Motor neuron (in vitro differentiated cells): ENCODE results near the gene ST7. TPM values are rescaled to one million over a fixed set of nuclear protein-coding genes. Genes with fewer than 3 reads are reported as not detected.

ENCODE experiments used
- ATAC-seq, 8 experiments: fragments of 200-7000 bp; cut with Tn5 transposase; replicated peaks in 6 of 8; 2 replicates each; pipeline ENCODE4 v1.8.0; 2021; ENCODE audit warnings: mild to moderate bottlenecking in 8 of 8, moderate library complexity in 8 of 8
- H3K27ac ChIP-seq, 2 donors: fragments of 250-450 bp; sonication (Bioruptor Pico); 2 replicates each; pipeline ENCODE4 v1.9.0; 2021; ENCODE audit warnings: antibody characterized with exemption in 2 of 2, mild to moderate bottlenecking in 2 of 2, moderate library complexity in 1 of 2
- H3K4me1 ChIP-seq, 2 donors: fragments of 250-450 bp; sonication (Bioruptor Pico); replicated peaks in 1 of 2; 2 replicates each; pipeline ENCODE4 v1.6.1; 2021; ENCODE audit warnings: antibody characterized with exemption in 2 of 2, mild to moderate bottlenecking in 2 of 2, moderate library complexity in 1 of 2
- H3K4me3 ChIP-seq, 5 donors: fragments of 250-450 bp; sonication (Bioruptor Pico); 2 replicates each; pipeline ENCODE4 v1.9.0; 2021; ENCODE audit warnings: antibody characterized with exemption in 5 of 5, mild to moderate bottlenecking in 5 of 5, moderate library complexity in 4 of 5
- WGBS, 10 experiments: fragments of 450-650 bp; shearing (Covaris generic); methylation state at CpG; one replicate each; pipeline ENCODE4 v1.0.0; 2022; 5-methylcytosine and 5-hydroxymethylcytosine counted together
- in situ Hi-C, 9 experiments: fragments of 400-800 bp; cut with MboI; loops; one replicate each; pipeline ENCODE4 v1.15.0; 2021; ENCODE audit warnings: low sequenced_read_pairs in 9 of 9, low pct_unique_long_range_greater_than_20kb in 2 of 9; ENCODE audit not compliant: unreplicated experiment in 9 of 9
- total RNA-seq, 8 experiments: library from RNA; unstranded; fragments of 300-600 nt; gene quantifications; 2 replicates each; pipeline versions ENCODE4 v1.2.3 to v1.2.4, GENCODE V29; 2022

ST7 gene
- total RNA-seq, 8 experiments from 2014 or later: 20.6 to 55.5 (median 42.4) TPM

DNA sequence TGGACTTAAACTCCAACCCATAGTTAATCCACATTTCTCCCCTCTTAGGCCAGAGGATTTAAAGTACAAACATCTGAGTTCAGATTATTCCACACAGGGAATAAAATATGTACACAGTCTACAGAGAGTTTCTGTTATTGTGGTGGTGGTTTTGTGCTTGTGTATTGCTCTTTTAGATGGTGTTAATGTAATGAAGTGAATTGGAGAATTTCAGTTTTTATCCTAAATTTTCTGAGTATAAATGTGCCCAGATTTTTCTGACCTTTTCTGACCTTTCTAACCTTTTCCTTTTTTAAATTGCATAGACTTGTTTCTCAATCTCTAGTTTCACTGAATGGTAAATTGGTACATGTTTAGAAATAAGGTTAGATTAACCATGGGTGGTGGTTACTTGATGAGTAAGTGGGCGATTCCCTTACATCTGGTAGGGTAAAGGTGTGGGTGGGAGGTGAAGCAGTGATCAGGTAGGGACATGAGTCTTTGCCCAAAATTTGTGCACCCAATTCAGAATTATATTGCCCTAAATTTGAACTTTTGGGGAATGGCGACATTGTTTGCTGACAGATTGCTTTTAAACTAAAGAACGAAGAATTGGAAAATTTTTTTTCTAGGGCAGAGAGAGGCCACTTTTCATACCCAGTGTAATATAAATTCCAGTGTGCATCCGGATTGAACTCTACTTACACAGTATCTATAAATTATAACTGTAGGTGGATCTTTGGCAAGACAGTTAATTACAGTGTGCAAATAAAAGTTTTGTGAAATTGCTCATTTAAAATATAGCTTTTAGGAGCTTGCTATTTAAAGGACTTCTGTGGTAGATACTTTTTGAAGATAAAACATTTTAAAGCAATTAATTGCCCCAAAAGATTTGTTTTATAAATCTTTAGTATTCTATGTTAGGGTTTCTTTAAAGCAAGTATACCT is 62.2 kb downstream of the ST7 start:
- no peak for ATAC-seq
- Histone ChIP-seq H3K4me3 (peak overlapping the region in 1 of 5 donors; percentile 14), H3K27ac (no peak overlapping the region), H3K4me1 (peaks cover 5 to 26% of the 10 kb centered on the region in 2 donors)
- 72 to 100% (median 92%) methylated on average over 1 to 4 of the region's 4 CpGs; no CpG with 5 or more reads in 1 of the 10 experiments for WGBS, 10 experiments
- in situ Hi-C loops: loop anchor here in 2 of 9 experiments (25.0 kb wide), 1 partner anchor 97 kb away; no protein-coding TSS in a partner anchor

DNA sequence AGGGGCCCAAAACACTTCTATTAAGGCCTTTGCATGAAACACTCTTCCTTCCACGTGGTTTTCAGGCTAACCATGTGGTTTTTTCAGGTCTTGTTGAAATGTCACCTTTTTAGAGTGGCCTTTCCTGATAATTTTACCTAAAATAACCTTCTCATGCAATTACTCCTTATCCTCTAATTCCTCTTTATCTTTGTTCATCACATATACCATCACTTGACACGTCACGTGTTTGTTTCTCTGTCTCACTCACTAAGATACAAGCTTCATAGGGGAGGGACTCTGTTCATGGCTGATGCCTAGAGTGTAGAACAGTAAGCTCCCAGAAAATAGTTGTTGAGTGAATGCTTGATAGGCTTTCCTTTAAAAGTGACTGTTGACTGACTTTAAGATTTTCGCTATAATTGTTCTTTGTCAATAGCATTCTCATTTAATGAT is 63.7 kb downstream of the ST7 start:
- ATAC-seq: no peak
- 59 to 100% (median 92%) methylated on average over 1 to 4 of the region's 4 CpGs for WGBS, 10 experiments
- no peak overlapping the region for H3K27ac ChIP-seq
- in situ Hi-C loops: loop anchor here in 2 of 9 experiments (25.0 kb wide), 1 partner anchor 95 kb away; no protein-coding TSS in a partner anchor
- H3K4me3 ChIP-seq: no peak overlapping the region
- H3K4me1 ChIP-seq: peaks cover 5 to 26% of the 10 kb centered on the region in 2 donors

DNA sequence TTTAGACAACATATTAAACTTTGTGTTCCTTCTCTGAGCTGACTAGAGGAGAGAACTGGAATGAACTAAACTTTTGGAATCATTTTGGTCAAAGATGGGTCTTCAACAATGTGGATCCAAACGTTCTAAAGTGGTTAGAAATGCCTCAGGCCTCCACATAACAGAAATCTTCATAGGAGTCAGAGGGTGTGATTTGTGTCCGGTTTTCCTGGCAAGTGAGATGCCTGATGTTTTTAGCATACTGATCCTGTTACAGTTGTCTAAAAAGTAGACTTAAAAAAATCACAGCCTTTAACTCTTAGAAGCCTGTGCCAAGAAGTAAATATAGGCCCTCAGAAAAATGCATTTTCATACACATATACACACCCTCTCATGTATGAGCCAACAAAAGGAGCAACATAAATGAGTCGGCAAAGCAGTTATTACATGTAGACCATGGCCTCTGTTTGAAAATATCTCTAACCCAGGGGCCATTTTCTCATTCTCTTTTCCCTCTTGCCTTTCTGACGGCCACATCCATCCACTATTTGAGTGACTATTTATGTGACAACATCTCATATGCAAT is 64.5 kb downstream of the ST7 start:
- in situ Hi-C loops: loop anchor here in 2 of 9 experiments (25.0 kb wide), 1 partner anchor 95 kb away; no protein-coding TSS in a partner anchor
- WGBS, 10 experiments: 0 to 100% (median 69%) methylated on average over 1 to 3 of the region's 4 CpGs; no CpG with 5 or more reads in 1 of the 10 experiments
- peaks cover 5 to 26% of the 10 kb centered on the region in 2 donors for H3K4me1 ChIP-seq
- H3K4me3 ChIP-seq: no peak overlapping the region
- peak in 3 of 8 experiments; percentile 6 to 30 (median 23) for ATAC-seq
- H3K27ac ChIP-seq: no peak overlapping the region

DNA sequence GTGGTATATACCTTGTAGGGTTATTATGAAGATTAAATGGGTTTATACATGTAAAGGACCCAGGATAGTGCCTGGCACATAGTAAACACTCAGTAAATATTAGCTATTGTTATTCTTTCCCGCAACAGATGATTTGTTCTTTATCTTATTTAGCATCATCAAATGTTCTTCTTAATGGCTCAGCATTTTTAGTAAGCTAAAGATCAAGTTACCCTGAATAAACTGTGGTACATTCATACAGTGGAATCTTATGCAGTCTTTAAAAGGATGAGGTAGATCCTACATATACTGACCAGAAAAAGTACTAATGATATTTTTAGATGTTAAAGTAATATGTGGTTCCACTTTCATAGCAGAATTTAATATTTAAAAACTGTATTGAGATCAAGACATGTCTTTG is 65.4 kb downstream of the ST7 start:
- 71 to 100% (median 100%) methylated on average over 1 of the region's 1 CpG; no CpG with 5 or more reads in 1 of the 10 experiments for WGBS, 10 experiments
- Histone ChIP-seq H3K27ac (no peak overlapping the region), H3K4me1 (peaks cover 5 to 29% of the 10 kb centered on the region in 2 donors), H3K4me3 (no peak overlapping the region)
- in situ Hi-C loops: loop anchor here in 2 of 9 experiments (25.0 kb wide), 1 partner anchor 94 kb away; no protein-coding TSS in a partner anchor
- ATAC-seq: no peak

DNA sequence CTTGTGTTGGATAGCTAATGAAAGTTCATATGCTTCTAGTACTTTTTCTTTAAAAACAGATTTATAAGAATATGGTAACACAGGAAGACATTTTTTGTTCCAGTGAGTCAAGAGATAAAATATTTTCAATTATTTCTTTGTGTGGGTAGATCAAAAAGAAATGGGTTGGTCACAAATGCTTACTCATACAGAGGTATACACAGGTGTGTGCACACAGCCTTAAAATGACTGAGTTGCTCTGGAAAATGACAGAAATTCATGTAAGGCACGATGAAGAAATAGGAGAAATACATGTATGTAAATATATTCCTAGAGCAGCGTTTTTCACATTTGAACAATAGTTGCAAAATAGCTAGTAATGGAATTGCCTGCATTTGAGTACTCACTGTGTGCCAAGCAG is 66.0 kb downstream of the ST7 start:
- in situ Hi-C loops: loop anchor here in 2 of 9 experiments (25.0 kb wide), 1 partner anchor 93 kb away; no protein-coding TSS in a partner anchor
- WGBS, 10 experiments: 0 to 86% (median 33%) methylated on average over 1 to 2 of the region's 2 CpGs; no CpG with 5 or more reads in 1 of the 10 experiments
- Histone ChIP-seq H3K27ac (peak overlapping the region; percentile 87 to 98), H3K4me3 (peak overlapping the region; percentile 40 to 71 (median 57)), H3K4me1 (peaks cover 5 to 27% of the 10 kb centered on the region in 2 donors)
- ATAC-seq: no peak

DNA sequence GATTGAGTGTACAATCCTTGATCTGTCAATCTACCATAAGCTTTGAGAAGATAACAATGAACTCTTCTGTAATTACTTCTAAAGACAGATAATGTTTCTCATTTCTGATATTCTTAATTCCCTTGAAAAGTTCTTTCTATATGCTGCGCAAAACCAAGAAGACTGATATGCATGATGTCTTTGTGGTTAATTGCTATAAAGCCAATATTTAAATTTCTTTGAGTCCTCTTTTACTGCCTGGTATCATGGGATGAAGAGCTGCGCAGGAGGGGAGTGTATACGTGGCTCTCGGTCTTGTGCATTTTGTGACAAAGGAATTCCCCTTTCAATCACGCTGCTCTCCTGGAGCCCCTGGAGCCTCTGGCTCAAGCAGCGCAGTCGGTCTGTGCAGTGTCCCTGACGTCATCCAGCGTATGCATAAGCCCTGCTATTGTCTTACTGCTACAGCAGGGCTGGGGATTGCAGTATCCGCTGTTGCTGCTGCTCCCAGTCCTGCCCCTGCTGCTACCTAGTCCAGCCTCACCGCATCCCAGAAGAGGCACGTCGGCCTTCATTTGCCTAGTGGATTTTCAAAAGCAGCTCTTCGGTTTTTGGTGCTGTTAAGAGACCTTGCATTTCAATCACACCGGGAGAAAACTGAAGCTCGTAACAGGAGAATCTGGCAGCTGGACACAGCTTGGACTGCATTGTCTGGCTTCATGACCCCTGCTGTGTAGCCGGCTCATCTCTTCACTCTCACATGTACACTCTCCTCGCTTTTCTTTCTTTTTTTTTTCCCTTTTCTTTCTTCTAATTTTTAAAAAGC is 66.7 kb downstream of the ST7 start:
- ATAC-seq: peak; percentile 88 to 100 (median 100)
- Histone ChIP-seq H3K4me3 (peak overlapping the region; percentile 40 to 71 (median 57)), H3K4me1 (peaks cover 0 to 24% of the 10 kb centered on the region in 2 donors), H3K27ac (peak overlapping the region; percentile 87 to 98)
- in situ Hi-C loops: loop anchor here in 2 of 9 experiments (25.0 kb wide), 1 partner anchor 92 kb away; no protein-coding TSS in a partner anchor
- 0 to 24% (median 10%) methylated on average over 2 to 12 of the region's 18 CpGs for WGBS, 10 experiments

DNA sequence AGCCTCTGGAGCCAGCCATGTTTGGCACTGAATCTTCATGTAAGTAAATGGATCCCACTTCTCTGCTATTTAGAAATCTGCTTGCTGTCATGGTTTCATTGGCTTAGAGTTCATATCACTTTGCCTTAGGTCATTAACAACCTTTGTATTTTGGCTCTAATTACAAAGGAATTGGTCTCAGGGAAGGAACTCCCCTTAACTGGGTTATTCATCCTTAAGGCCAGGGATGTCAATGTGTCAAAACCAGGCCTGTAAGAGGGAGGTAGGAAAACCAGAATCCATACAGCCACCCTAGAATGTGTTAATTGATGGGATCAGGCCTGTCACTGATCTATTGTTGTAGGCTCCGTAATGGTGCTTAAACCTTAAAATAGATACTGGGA is 67.3 kb downstream of the ST7 start:
- peak; percentile 2 to 27 (median 11) for ATAC-seq
- 0 to 43% (median 0%) methylated on average over 1 of the region's 1 CpG; no CpG with 5 or more reads in 4 of the 10 experiments for WGBS, 10 experiments
- Histone ChIP-seq H3K4me3 (peak overlapping the region; percentile 40 to 71 (median 57)), H3K4me1 (peaks cover 0 to 26% of the 10 kb centered on the region in 2 donors), H3K27ac (peak overlapping the region; percentile 87 to 98)
- in situ Hi-C loops: loop anchor here in 2 of 9 experiments (25.0 kb wide), 1 partner anchor 92 kb away; no protein-coding TSS in a partner anchor

DNA sequence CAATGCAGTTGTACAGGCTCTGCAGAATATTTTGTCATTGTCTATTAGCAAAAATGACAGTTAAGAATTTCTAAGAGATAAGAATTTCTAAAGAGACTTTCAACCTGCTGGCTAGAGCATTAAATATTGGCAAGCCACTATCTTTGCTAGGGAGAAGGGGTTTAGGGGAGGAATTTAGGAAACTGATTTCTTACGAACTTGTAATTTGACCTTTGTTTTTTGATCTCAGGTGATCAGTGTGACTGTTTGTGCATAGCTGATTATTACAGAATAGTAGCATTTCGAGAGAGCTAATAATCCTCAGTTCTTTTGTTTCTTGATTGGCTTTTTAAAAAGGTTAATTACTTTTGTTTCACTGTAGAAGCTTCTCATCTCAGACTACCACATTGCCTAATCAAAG is 68.1 kb downstream of the ST7 start:
- Histone ChIP-seq H3K4me1 (peaks cover 0 to 33% of the 10 kb centered on the region in 2 donors), H3K27ac (peak overlapping the region; percentile 87 to 98), H3K4me3 (peak overlapping the region; percentile 40 to 71 (median 57))
- no peak for ATAC-seq
- in situ Hi-C loops: loop anchor here in 2 of 9 experiments (25.0 kb wide), 1 partner anchor 91 kb away; no protein-coding TSS in a partner anchor
- WGBS, 10 experiments: 30 to 100% (median 68%) methylated on average over 1 to 2 of the region's 2 CpGs; no CpG with 5 or more reads in 1 of the 10 experiments

DNA sequence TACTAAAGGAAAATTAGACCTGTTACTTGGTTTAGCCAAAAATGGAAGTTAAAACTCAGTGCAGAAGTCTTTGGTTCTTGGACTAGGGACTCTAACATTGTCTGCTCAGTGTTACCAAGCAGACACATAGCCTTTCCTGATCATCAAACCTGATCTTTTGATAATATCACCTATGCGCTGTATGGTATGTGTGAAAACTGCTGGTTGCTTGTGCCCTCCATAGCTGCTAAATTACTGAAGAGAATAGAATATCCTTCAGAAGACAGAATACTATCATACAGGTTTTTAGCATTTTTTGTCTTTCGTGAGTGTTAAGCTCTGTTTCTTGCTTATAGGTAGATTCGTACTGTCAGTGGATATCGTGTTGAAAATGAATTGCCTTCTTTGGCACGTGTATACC is 68.7 kb downstream of the ST7 start:
- Histone ChIP-seq H3K27ac (peak overlapping the region in 1 of 2 donors; percentile 98), H3K4me1 (peaks cover 4 to 37% of the 10 kb centered on the region in 2 donors), H3K4me3 (peak overlapping the region; percentile 40 to 71 (median 57))
- in situ Hi-C loops: loop anchor here in 2 of 9 experiments (25.0 kb wide), 1 partner anchor 90 kb away; no protein-coding TSS in a partner anchor
- WGBS, 10 experiments: 63 to 100% (median 90%) methylated on average over 1 to 4 of the region's 5 CpGs; no CpG with 5 or more reads in 1 of the 10 experiments
- ATAC-seq: no peak

DNA sequence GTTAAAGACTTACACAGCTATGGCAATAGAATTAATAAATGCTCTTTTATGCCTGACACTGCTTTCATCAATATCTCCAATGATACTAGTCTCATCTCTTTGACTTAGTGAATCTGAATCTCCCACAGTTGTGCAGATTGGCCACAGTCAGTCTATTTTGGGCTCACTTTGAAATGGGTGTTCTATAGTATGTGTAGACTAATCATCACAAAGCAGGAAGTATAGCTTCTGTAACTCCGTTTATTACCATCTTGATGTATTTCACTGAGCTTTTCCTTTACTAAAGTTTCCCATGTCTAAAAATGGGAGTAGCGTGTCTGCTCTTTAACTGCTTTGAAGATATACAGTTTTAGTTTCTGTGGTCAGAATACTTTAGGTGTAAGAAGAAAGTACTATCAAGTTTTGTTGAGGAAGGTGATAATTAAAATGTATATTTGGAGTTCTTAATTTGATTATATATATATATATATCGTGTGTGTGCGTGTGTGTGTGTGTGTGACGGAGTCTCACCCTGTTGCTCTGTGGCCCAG is 70.1 kb downstream of the ST7 start:
- peak overlapping the region; percentile 40 to 71 (median 57) for H3K4me3 ChIP-seq
- no peak overlapping the region for H3K27ac ChIP-seq
- WGBS, 10 experiments: 80 to 100% (median 100%) methylated on average over 1 to 2 of the region's 5 CpGs; no CpG with 5 or more reads in 1 of the 10 experiments
- no peak for ATAC-seq
- H3K4me1 ChIP-seq: peaks cover 4 to 37% of the 10 kb centered on the region in 2 donors
- in situ Hi-C loops: loop anchor here in 2 of 9 experiments (25.0 kb wide), 1 partner anchor 89 kb away; no protein-coding TSS in a partner anchor

DNA sequence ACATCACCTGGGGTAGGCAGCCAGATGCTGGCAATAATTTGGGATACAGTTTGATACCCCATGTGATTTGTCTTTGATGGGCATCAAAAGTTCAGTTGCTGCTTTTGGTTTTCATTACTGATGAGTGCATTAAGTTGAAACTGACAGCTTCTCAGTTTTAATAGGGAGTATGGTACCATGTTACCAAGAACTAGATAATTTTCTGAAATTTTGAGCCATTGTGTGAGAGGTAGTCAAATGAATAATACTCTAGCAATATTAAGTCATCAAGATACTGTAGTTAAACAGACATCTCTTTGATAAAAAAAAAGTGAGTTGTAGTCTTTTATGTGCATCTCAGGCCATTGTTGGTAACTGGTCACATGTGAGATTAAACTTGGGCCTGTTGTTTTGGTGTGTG is 71.5 kb downstream of the ST7 start:
- Histone ChIP-seq H3K27ac (no peak overlapping the region), H3K4me1 (peaks cover 4 to 30% of the 10 kb centered on the region in 2 donors), H3K4me3 (peak overlapping the region; percentile 10 to 64 (median 53))
- ATAC-seq: no peak
- in situ Hi-C loops: loop anchor here in 2 of 9 experiments (25.0 kb wide), 1 partner anchor 87 kb away; no protein-coding TSS in a partner anchor
